GM12874 (cell line): ENCODE results near the gene RASGRP1.

Source experiments
- CTCF ChIP-seq: IDR thresholded peaks from 2 replicates; pipeline ENCODE4 v1.5.1; 2011; ENCODE audit warnings: low read depth, mild to moderate bottlenecking, control low read depth, low read length, moderate library complexity; ENCODE audit not compliant: insufficient read depth

The RASGRP1 gene

DNA sequence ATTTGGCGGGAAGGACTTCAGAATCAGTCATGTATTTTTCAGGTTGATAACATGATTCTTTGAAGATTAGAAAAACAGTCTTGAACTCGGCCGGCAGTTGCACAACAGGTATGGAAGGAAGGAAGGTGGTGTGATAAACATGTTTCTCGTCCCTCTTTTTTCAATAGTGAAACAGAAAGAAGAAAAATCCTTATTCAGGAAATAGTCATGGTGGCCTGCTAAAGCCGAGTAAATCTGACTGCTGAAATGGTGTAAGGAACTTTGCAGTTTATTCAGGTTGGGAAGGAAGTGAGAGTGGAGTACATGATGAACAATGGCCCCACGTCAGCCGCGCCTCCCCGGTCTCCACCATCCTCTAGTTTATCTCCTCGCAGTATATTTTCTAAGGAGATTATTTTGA lies 6.7 kb downstream of the RASGRP1 start:
- no peak for TF ChIP-seq CTCF

DNA sequence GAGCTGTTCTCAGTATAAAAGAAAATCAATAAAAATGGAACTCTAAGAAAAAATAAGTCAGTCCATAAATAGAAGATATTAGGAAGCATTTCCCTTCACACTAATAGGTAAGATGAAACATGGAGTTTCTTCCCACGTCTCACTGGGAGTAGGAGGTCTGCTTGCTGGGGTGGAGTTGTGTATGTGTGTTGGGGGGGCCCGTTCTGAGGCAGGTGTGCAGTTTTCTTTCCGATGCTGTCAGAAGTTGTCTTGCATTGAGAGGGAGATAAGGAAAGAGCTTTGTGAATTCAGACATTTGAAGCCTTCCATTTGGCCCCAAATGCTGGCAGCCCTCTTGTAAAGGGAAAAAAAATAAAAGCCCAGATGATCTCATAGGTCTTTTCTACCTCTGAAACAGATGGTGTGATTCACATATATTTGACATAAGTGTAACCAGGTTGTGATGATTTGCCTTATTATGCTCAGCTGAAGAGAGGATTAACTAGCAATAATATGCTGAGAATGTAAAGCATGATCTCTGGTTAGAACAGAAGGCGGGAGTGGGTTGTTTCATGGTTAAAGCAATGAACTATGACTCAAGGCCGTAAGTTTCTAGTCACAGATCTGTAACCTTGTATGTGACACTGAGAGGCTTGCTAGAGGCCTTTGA lies 8.8 kb downstream of the RASGRP1 start:
- TF ChIP-seq CTCF, result no peak

GRCh38 chr15:38554354-38554753 lies 10.3 kb downstream of the RASGRP1 start:
- no peak for TF ChIP-seq CTCF

GRCh38 chr15:38553071-38553470 lies 11.5 kb downstream of the RASGRP1 start:
- no peak for TF ChIP-seq CTCF

GRCh38 chr15:38551720-38552648 lies 12.6 kb downstream of the RASGRP1 start:
- no peak for TF ChIP-seq CTCF

GRCh38 chr15:38549222-38549621 lies 15.4 kb downstream of the RASGRP1 start:
- TF ChIP-seq CTCF, result no peak

GRCh38 chr15:38547255-38547997 lies 17.2 kb downstream of the RASGRP1 start:
- no peak for TF ChIP-seq CTCF
